Tibial nerve (tissue), 4 donors: ENCODE measurements around the gene PLSCR2. TPM values are rescaled to one million over a fixed set of nuclear protein-coding genes. Genes with fewer than 3 reads are reported as not detected.
"Not testable (repeated sequence)": the region's sequence is repeated elsewhere in the genome, so short reads cannot be mapped to it uniquely, and the experiment has no call there.

Experiments
- DNase-seq, 2 donors: peaks; one replicate each; pipeline ENCODE4 v3.0.0-alpha.2; 2019; ENCODE audit warnings: low spot score in 2 of 2
- H3K27ac ChIP-seq, 4 donors: fragments of 200-600 bp; sonication (generic) in 3 of 4; one replicate each; pipeline ENCODE4 v1.5.1; 2017 to 2019; ENCODE audit warnings: mild to moderate bottlenecking in 1 of 4
- H3K27me3 ChIP-seq, 2 donors: fragments of 200-600 bp; sonication (generic) in 1 of 2; one replicate each; pipeline versions ENCODE4 v1.5.1 to v1.6.0; 2017 to 2019
- H3K36me3 ChIP-seq, 3 donors: fragments of 200-600 bp; sonication (generic); one replicate each; pipeline ENCODE4 v1.5.1; 2018 to 2019
- H3K4me1 ChIP-seq, 4 donors: fragments of 200-600 bp; sonication (generic) in 3 of 4; one replicate each; pipeline ENCODE4 v1.5.1; 2017 to 2019
- H3K4me3 ChIP-seq, 4 donors: fragments of 200-600 bp; sonication (generic) in 3 of 4; one replicate each; pipeline ENCODE4 v1.5.1; 2017 to 2019; ENCODE audit warnings: mild to moderate bottlenecking in 1 of 4, moderate library complexity in 1 of 4
- H3K9me3 ChIP-seq, 4 donors: fragments of 200-600 bp; sonication (generic) in 3 of 4; one replicate each; pipeline ENCODE4 v1.5.1; 2017 to 2019
- EP300 ChIP-seq, 2 donors: sonication (generic); formaldehyde crosslinking; IDR thresholded peaks; one replicate each; pipeline ENCODE4 v1.6.1; 2017; ENCODE audit warnings: antibody characterized with exemption in 2 of 2, mild to moderate bottlenecking in 1 of 2
- POLR2A ChIP-seq, 2 donors: fragments of 450-650 bp; IDR thresholded peaks; one replicate each; pipeline ENCODE4 v1.6.1; 2017; ENCODE audit warnings: antibody characterized with exemption in 2 of 2, mild to moderate bottlenecking in 2 of 2, moderate library complexity in 2 of 2
- WGBS, 2 donors: methylation state at CpG; one replicate each; pipeline ENCODE4 v1.1.5; 2018; 5-methylcytosine and 5-hydroxymethylcytosine counted together
- total RNA-seq, 4 donors: library from RNA; depleted of rRNA; stranded (reverse); fragments of >200 nt; gene quantifications; one replicate each; pipeline ENCODE4 v1.1.0, GENCODE V29; 2016
- TF ChIP-seq, protein P1 (sequence below), 5 experiments: fragments of 200-600 bp in 3 of 5; fragments of 450-650 bp in 2 of 5; sonication (generic) in 3 of 5; IDR thresholded peaks; one replicate each; pipeline ENCODE4 v1.5.1; 2016 to 2019; ENCODE audit warnings: antibody characterized with exemption in 5 of 5, mild to moderate bottlenecking in 3 of 5, moderate library complexity in 2 of 5

The PLSCR2 gene
- total RNA-seq, 4 donors from 2014 or later, result not detected

- 83 to 88% methylated on average over 5 to 6 of the region's 6 CpGs for WGBS, 2 donors
- H3K9me3 ChIP-seq, result no peaks in the 10 kb centered on the region
- H3K27ac ChIP-seq, result no peak overlapping the region
- no peak for TF ChIP-seq EP300 (IDR thresholded peaks at IDR 0.05)
- H3K4me1 ChIP-seq, result no peaks in the 10 kb centered on the region
- no peak for DNase-seq
- no peaks in the 10 kb centered on the region for H3K27me3 ChIP-seq
- no peaks in the 10 kb centered on the region for H3K36me3 ChIP-seq
- no peak overlapping the region for H3K4me3 ChIP-seq
These were observed 6.9 kb upstream of the PLSCR2 start for GRCh38 chr3:146476094-146476740.

- H3K9me3 ChIP-seq, H3K27ac ChIP-seq, H3K27me3 ChIP-seq, DNase-seq, H3K4me3 ChIP-seq, H3K4me1 ChIP-seq, H3K36me3 ChIP-seq: not testable (repeated sequence)
- 82% methylated on average over 2 of the region's 2 CpGs for WGBS, 2 donors
These were observed 5.6 kb upstream of the PLSCR2 start for GRCh38 chr3:146474976-146475375.

DNA sequence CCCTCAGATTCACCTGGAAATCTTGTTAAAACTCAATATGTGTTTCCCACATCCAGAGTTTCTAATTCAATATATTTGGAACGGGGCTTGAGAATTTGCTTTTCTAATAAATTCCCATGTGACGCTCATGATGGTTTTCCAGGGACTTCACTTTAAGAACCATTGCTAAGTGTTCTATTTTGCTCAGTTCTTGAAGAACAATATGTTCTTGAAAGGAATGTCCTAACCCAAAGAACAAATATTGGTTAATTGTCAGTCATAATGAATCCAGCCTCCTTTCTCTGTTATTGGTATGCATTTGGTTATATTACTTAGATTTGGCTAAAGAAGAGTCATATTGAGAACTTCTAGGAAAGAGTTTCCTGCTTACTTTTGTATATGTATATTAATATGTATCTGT lies 4.4 kb upstream of the PLSCR2 start:
- Histone ChIP-seq H3K4me3 (no peak overlapping the region), H3K9me3 (no peaks in the 10 kb centered on the region), H3K27me3 (no peaks in the 10 kb centered on the region), H3K36me3 (no peaks in the 10 kb centered on the region), H3K27ac (no peak overlapping the region), H3K4me1 (peaks cover 0 to 12% (median 0%) of the 10 kb centered on the region in 4 donors)
- WGBS, 2 donors, result 82 to 84% methylated on average over 2 of the region's 2 CpGs
- TF ChIP-seq, protein P1, sequence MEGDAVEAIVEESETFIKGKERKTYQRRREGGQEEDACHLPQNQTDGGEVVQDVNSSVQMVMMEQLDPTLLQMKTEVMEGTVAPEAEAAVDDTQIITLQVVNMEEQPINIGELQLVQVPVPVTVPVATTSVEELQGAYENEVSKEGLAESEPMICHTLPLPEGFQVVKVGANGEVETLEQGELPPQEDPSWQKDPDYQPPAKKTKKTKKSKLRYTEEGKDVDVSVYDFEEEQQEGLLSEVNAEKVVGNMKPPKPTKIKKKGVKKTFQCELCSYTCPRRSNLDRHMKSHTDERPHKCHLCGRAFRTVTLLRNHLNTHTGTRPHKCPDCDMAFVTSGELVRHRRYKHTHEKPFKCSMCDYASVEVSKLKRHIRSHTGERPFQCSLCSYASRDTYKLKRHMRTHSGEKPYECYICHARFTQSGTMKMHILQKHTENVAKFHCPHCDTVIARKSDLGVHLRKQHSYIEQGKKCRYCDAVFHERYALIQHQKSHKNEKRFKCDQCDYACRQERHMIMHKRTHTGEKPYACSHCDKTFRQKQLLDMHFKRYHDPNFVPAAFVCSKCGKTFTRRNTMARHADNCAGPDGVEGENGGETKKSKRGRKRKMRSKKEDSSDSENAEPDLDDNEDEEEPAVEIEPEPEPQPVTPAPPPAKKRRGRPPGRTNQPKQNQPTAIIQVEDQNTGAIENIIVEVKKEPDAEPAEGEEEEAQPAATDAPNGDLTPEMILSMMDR (IDR thresholded peaks at IDR 0.05), result no peak
- TF ChIP-seq POLR2A (IDR thresholded peaks at IDR 0.05) (no peak), EP300 (IDR thresholded peaks at IDR 0.05) (peak in 1 of 2 donors; percentile 22)
- no peak for DNase-seq

DNA sequence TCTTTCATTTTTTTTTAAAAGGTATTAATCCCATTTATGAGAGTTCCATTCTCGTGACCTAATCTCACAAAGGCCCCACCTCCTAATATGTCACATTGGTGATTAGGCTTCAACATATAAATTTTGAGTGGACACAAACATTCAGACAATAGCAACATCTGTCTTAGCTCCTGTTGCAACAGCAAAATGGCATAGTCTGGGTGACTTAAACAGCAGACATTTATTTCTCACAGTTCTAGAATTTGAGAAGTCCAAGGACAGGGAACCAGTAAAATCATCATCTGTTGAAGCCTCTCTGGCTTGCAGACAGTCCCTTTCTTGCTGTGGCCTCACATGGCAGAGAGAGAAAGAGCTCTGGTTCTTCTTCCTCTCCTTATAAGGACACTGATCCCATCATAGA lies 3.2 kb upstream of the PLSCR2 start:
- Histone ChIP-seq H3K9me3 (no peaks in the 10 kb centered on the region), H3K4me3 (no peak overlapping the region), H3K4me1 (peaks cover 0 to 18% (median 0%) of the 10 kb centered on the region in 4 donors), H3K27me3 (no peaks in the 10 kb centered on the region), H3K27ac (no peak overlapping the region), H3K36me3 (no peaks in the 10 kb centered on the region)
- WGBS, 2 donors, result 93 to 95% methylated on average over 1 of the region's 1 CpG
- no peak for DNase-seq
- TF ChIP-seq POLR2A (IDR thresholded peaks at IDR 0.05) (no peak), EP300 (IDR thresholded peaks at IDR 0.05) (no peak)
- TF ChIP-seq, protein P1 (IDR thresholded peaks at IDR 0.05), result no peak

- WGBS, 2 donors, result 93 to 94% methylated on average over 1 of the region's 1 CpG
- Histone ChIP-seq H3K27ac (no peak overlapping the region), H3K27me3 (no peaks in the 10 kb centered on the region), H3K9me3 (no peaks in the 10 kb centered on the region), H3K4me1 (peaks cover 0 to 18% (median 0%) of the 10 kb centered on the region in 4 donors), H3K36me3 (no peaks in the 10 kb centered on the region), H3K4me3 (no peak overlapping the region)
- TF ChIP-seq EP300 (IDR thresholded peaks at IDR 0.05) (no peak), POLR2A (IDR thresholded peaks at IDR 0.05) (no peak)
- TF ChIP-seq, protein P1 (IDR thresholded peaks at IDR 0.05), result no peak
- DNase-seq, result no peak
These were observed 1.7 kb upstream of the PLSCR2 start for GRCh38 chr3:146471012-146471411.

DNA sequence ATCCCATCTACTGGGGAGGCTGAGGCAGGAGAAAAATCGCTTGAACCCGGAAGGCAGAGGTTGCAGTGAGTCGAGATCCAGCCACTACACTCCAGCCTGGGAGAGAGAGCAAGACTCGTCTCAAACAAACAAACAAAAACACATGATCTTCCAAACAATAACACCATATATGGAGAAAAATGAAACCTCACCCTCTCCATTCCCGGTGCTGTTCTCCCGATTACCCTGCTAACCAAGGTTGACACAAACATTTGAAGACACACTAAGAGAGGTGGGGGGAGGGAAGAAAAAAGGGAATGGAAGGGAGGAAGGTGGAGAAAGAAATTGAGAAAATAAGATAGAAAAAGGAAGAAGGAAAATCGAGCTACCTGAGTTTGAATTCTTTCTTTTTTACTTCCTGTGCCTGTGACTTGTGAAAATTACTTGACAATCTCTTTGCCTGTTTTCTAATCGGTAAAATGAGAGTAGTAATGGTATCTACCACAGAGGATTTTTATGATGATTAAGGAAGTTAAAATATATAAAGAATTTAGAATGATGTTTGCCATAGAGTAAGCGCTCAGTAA lies 1.1 kb upstream of the PLSCR2 start:
- TF ChIP-seq, protein P1 (IDR thresholded peaks at IDR 0.05), result no peak
- no peak for TF ChIP-seq POLR2A (IDR thresholded peaks at IDR 0.05)
- TF ChIP-seq EP300 (IDR thresholded peaks at IDR 0.05), result no peak
- Histone ChIP-seq H3K36me3 (no peaks in the 10 kb centered on the region), H3K4me3 (peak overlapping the region in 1 of 4 donors; percentile 63), H3K4me1 (peaks cover 0 to 18% (median 0%) of the 10 kb centered on the region in 4 donors), H3K9me3 (no peaks in the 10 kb centered on the region), H3K27me3 (no peaks in the 10 kb centered on the region), H3K27ac (no peak overlapping the region)
- DNase-seq, result no peak
- 89 to 90% methylated on average over 9 of the region's 9 CpGs for WGBS, 2 donors
